ENCODE measurements around the gene STAT5B.
"Not testable (repeated sequence)": the region's sequence is repeated elsewhere in the genome, so short reads cannot be mapped to it uniquely, and the experiment has no call there.

Gene STAT5B

DNA sequence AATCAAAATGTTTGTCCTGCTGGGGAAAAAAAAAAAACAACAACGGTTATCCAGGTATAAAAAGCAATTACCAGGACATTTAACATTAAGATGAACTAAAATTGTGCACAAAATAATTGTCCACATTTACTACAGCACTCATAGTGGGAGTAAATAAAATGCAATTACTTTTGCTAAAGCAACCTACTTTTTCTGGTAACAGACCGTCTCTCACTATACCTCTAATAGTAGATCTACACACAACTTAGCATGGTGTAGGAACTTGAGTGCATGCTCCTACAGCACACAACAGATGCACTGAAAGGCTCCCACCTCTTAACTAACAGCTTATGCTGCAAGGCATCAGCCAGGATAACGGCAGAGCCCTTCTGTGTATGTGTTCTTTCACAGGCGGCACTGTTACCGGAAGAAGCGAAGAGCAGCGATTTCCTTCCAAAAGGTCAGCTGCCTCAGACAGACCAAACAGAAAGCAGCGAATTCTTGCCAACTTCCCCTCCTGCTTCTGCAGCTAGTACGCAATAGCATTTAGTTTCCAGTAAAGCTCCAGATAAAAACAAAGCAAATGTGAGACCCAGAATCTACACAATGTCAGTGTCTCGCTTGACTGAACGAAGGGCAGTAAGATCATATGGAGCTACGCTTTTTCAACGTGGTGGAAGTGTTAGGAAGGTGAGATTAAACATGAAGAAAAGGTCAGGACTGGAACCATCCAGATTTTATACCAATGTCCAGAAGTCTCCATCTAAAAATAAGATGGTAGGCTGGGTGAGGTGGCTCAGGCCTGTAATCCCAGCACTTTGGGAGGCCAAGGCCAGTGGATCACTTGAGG lies 27.6 kb downstream of the STAT5B start:
- Mint-ChIP-seq H3K27ac (peak overlapping the region; percentile 98), H3K36me3 (peaks cover 61% of the 10 kb centered on the region), H3K4me3 (peak overlapping the region; percentile 81), H3K9me3 (no peaks in the 10 kb centered on the region), H3K4me1 (peaks cover 74% of the 10 kb centered on the region)
- ATAC-seq (peak; percentile 78), DNase-seq (ENCODE audit: low spot score in 2 of 2) (peak; percentile 40 to 79)

DNA sequence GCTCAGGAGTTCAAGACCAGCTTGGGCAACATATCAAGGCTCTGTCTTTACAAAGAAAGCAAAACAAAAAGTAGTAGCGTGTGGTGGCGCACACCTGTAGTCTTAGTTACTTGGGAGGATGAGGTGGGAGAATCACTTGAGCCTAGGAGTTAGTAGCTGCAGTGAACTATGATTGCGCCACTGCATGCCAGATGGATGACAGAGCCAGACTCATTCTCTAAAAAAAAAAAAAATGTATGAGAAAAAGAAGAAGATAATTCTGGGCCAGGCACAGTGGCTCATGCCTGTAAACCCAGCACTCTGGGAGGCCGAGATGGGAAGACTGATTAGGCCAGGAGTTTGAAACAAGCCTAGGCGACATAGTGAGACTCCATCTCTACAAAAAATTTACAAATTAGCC lies 28.5 kb downstream of the STAT5B start:
- peak overlapping the region; percentile 98 for H3K27ac Mint-ChIP-seq
- ATAC-seq (no peak), DNase-seq (ENCODE audit: low spot score in 2 of 2) (no peak)
- peaks cover 70% of the 10 kb centered on the region for H3K4me1 Mint-ChIP-seq
- peak overlapping the region; percentile 81 for H3K4me3 Mint-ChIP-seq
- H3K9me3 Mint-ChIP-seq = no peaks in the 10 kb centered on the region
- H3K36me3 Mint-ChIP-seq = peaks cover 59% of the 10 kb centered on the region

DNA sequence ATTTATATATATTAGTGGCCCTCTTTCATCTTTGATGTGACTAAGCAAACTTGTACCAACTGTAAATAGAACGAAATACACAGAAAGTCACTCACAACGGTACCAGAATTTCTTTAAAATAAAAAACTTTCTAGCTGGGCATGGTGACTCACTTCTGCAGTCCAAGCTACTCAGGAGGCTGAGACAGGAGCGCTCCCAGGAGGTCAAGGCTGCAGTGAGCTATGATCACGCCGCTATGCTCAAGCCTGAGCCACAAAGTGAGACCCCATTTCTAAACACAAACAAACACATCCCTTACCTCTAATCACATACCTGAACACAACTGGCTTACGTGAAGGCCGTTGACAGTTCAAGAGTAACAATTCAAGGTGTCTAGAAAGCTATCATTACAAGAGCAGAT lies 29.7 kb downstream of the STAT5B start:
- peaks cover 60% of the 10 kb centered on the region for H3K36me3 Mint-ChIP-seq

DNA sequence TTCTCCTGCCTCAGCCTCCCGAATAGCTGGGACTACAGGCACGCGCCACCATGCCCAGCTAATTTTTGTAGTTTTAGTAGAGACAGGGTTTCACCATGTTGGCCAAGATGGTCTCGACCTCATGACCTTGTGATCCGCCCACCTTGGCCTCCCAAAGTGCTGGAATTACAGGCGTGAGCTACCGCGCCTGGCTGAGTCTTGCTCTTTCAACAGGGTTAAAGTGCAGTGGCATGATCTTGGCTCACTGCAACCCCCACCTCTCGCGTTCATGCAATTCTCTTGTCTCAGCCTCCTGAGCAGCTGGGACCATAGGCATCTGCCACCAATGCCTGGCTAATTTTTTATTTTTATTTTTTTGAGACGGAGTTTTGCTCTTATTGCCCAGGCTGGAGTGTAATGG lies 31.0 kb downstream of the STAT5B start:
- not testable (repeated sequence) for H3K9me3 Mint-ChIP-seq; ATAC-seq; DNase-seq (ENCODE audit: low spot score in 2 of 2); H3K27ac Mint-ChIP-seq; H3K4me3 Mint-ChIP-seq
- H3K4me1 Mint-ChIP-seq = peaks cover 63% of the 10 kb centered on the region
- peaks cover 71% of the 10 kb centered on the region for H3K36me3 Mint-ChIP-seq

More for the DNA sequence above, 29.7 kb downstream of the STAT5B start:
- Mint-ChIP-seq H3K9me3 (no peaks in the 10 kb centered on the region), H3K4me3 (peak overlapping the region; percentile 81), H3K27ac (peak overlapping the region; percentile 98), H3K4me1 (peaks cover 69% of the 10 kb centered on the region)
- ATAC-seq (peak; percentile 37), DNase-seq (ENCODE audit: low spot score in 2 of 2) (no peak)

DNA sequence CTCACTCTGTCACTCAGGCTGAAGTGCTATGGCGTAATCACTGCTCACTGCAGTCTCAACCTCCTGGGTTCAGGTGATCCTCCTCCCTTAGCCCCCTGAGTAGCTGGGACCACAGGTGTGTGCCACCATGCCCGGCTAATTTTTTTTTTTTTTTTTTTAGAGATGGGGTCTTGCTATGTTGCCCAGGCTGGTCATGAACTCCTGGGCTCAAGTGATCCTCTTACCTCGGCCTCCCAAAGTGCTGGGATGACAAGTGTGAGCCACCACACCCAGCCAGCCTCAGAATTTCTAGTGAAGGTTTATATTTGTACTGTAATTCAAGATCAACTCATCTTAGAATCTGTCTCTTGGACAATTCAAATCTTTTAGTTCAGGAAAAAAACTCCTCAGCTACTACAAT lies 32.1 kb downstream of the STAT5B start:
- ATAC-seq; DNase-seq (ENCODE audit: low spot score in 2 of 2); H3K9me3 Mint-ChIP-seq; H3K4me3 Mint-ChIP-seq: not testable (repeated sequence)
- H3K27ac Mint-ChIP-seq = peak overlapping the region; percentile 45
- peaks cover 66% of the 10 kb centered on the region for H3K36me3 Mint-ChIP-seq
- H3K4me1 Mint-ChIP-seq = peaks cover 59% of the 10 kb centered on the region

DNA sequence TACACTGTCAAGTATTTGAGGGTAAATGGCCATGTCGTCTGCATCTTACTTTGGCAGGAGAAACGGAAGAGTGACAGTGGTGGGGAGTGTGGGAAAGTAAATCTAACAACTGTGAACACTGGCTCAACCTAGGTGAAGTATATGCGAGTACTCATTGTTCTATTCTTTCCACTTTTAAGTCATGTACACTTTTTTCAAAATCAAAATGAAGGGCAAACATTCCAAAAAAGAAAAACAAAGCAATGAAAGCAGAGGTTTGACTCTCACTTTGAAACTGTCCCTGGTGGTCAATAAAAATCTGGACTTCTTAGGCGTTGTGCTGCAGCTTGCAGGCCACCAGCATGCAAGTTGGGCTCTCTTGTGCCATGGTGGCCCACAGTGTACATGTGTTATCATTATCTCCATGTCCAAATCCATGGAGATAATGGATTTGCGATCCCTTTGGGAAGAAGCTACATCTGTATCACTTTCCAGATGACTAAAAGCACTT lies 32.7 kb downstream of the STAT5B start:
- Mint-ChIP-seq H3K4me3 (no peak overlapping the region), H3K4me1 (peaks cover 54% of the 10 kb centered on the region), H3K27ac (no peak overlapping the region), H3K36me3 (peaks cover 66% of the 10 kb centered on the region), H3K9me3 (no peaks in the 10 kb centered on the region)
- ATAC-seq (no peak), DNase-seq (ENCODE audit: low spot score in 2 of 2) (no peak)

DNA sequence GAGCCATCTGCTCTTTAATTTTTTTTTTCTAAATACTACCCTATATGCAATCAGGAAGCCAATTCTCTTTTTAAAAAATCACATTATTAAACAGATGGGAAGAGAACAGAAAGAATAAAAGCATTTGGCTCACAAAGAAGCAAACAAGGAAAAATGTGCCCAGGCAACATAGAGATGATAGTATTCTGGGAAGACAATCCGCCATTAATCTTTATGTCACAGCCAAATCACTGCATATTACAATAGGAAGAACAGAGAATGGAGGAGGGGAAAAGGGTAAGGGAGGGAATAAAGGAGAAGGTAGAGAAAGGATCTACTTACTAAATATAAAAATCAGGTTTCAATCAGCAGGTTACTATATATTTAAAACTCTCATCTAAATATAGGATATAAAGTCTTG lies 34.3 kb downstream of the STAT5B start:
- Mint-ChIP-seq H3K4me1 (peaks cover 38% of the 10 kb centered on the region), H3K9me3 (no peaks in the 10 kb centered on the region), H3K36me3 (peaks cover 57% of the 10 kb centered on the region), H3K4me3 (no peak overlapping the region), H3K27ac (peak overlapping the region; percentile 20)
- DNase-seq (ENCODE audit: low spot score in 2 of 2) (no peak), ATAC-seq (no peak)

DNA sequence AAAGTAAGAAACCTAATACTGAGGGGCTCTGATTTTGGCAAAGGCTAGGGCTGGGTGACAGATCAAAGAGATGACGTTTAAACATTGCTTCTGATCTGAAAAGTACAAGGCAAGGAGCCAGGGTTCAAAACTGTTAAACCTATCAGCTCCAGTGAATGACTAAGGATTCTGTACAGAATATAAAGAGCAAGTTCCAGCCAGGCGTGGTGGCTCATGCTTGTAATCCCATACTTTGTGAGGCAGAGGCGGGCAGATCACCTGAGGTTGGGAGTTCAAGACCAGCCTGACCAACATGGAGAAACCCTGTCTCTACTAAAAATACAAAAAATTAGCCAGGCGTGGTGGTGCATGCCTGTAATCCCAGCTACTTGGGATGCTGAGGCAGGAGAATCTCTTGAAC lies 35.3 kb downstream of the STAT5B start:
- not testable (repeated sequence) for DNase-seq (ENCODE audit: low spot score in 2 of 2); H3K27ac Mint-ChIP-seq; ATAC-seq; H3K4me3 Mint-ChIP-seq; H3K9me3 Mint-ChIP-seq
- Mint-ChIP-seq H3K36me3 (peaks cover 56% of the 10 kb centered on the region), H3K4me1 (peaks cover 33% of the 10 kb centered on the region)

DNA sequence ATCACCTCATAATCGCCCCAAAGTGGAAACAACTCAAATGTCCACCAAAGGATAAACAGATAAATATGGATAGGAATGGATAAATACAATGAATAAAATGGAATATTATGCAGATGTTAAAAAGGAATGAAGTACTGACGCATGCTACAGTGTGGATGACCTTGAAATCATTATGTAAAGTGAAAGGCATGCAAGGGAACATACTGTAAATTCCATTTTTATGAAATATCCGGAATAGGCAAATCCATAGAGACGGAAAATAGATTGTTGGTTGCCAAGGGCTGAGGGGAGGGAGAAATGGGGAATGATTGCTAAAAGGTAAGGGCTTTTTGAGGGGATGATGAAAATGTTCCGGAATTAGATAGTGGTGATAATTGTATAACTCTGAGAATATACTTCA lies 36.0 kb downstream of the STAT5B start:
- H3K4me3 Mint-ChIP-seq = no peak overlapping the region
- DNase-seq (ENCODE audit: low spot score in 2 of 2) = no peak
- H3K4me1 Mint-ChIP-seq = peaks cover 34% of the 10 kb centered on the region
- H3K27ac Mint-ChIP-seq = no peak overlapping the region
- peaks cover 58% of the 10 kb centered on the region for H3K36me3 Mint-ChIP-seq
- no peaks in the 10 kb centered on the region for H3K9me3 Mint-ChIP-seq
- no peak for ATAC-seq

DNA sequence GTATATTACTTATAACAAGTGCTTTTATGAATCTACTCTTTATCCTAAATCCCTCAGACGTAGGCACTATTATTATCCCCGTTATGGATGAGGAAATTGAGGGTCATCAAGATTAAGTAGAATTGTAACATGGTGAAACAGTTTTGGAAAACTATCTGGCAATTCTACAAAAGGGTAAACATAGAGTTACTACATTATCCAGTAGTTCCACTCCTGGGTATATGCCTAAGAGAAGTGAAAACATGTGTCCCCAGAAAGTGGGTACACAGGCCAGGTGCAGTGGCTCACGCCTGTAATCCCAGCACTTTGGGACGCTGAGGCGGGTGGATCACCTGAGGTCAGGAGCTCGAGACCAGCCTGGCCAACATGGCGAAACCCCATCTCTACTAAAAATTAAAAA lies 36.6 kb downstream of the STAT5B start:
- peaks cover 53% of the 10 kb centered on the region for H3K36me3 Mint-ChIP-seq
- H3K4me1 Mint-ChIP-seq = peaks cover 41% of the 10 kb centered on the region
- not testable (repeated sequence) for H3K9me3 Mint-ChIP-seq

DNA sequence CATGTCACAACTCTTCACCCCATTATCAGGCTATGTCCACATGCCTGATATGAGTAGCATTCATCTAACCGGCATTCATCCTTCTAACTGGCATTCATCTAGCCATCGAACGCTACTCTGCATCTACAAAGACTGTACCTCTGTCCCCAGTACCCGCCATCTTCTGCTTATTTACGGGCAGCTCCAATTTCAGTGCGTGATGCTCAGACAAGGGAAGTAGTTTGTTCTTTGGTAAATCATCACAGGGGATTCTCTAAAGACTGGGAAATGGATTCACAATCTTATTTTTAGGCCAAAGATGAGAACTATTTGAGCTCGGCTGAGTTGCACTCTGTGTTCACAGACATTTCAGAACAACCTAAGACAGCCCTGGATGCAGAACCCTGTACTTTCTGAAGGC lies 39.4 kb downstream of the STAT5B start:
- Mint-ChIP-seq H3K27ac (no peak overlapping the region), H3K9me3 (no peaks in the 10 kb centered on the region), H3K36me3 (peaks cover 48% of the 10 kb centered on the region), H3K4me3 (no peak overlapping the region), H3K4me1 (peaks cover 33% of the 10 kb centered on the region)
- DNase-seq (ENCODE audit: low spot score in 2 of 2) = no peak
- no peak for ATAC-seq

More for the DNA sequence above, 36.6 kb downstream of the STAT5B start:
- not testable (repeated sequence) for DNase-seq (ENCODE audit: low spot score in 2 of 2); ATAC-seq; H3K27ac Mint-ChIP-seq; H3K4me3 Mint-ChIP-seq

DNA sequence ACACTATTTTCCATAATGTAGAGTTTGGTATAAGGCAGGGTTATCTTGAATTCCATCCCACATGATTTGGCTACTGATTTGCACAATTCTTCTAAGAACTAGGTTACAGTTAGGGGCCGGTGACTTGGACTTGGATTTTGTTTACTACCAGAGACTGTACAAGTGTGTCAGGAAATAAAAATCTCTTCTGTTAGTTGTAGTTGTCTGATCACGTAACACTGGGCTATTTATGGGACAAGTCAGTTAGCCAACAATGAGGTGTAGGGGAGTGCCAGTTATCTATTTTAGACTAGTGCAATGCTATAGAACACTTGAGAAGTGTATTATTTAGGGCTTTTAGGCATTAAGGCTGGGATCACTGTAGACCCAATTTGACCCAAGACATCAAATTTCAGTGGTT lies 42.2 kb downstream of the STAT5B start:
- DNase-seq (ENCODE audit: low spot score in 2 of 2) (no peak), ATAC-seq (no peak)
- peaks cover 16% of the 10 kb centered on the region for H3K4me1 Mint-ChIP-seq
- H3K4me3 Mint-ChIP-seq = no peak overlapping the region
- H3K9me3 Mint-ChIP-seq = no peaks in the 10 kb centered on the region
- H3K27ac Mint-ChIP-seq = peak overlapping the region; percentile 26
- H3K36me3 Mint-ChIP-seq = peaks cover 56% of the 10 kb centered on the region

DNA sequence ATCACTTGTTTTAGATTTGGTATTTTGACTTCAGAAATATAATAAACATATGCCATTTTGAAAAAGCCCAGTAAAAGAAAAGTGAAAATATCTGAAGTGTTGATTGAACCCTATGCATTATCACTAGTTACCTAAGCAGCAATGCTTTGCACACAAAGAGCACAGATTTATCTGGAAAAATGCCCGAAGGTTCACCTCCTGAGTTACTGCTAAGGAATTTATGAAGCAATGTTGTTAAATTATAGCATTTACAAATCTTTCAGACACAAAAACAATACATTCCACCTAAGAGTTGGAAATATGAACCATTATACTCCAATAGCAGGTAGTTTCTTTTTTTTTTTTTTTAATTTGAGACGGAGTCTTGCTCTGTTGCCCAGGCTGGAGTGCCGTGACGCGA lies 43.0 kb downstream of the STAT5B start:
- DNase-seq (ENCODE audit: low spot score in 2 of 2) (no peak), ATAC-seq (no peak)
- Mint-ChIP-seq H3K36me3 (peaks cover 57% of the 10 kb centered on the region), H3K4me3 (no peak overlapping the region), H3K9me3 (no peaks in the 10 kb centered on the region), H3K4me1 (peaks cover 23% of the 10 kb centered on the region), H3K27ac (no peak overlapping the region)

DNA sequence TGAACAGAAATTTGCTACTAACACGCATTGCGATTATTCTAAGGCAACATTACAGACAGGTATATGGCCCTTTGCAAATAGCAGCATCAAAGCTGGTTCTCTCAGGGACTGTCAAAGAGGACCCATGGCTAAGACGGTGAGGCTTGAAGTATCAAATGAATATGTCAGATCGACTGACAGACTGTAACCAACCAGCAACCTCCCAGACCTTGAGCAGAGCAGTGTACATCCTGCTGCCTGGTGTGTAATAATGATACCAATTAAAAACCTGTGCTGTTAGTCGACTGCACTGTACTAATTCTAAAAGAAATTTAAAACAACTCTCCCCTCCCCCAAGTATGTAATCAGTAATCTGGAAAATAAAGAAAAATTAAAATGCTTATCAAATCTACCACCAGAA lies 46.0 kb downstream of the STAT5B start:
- H3K27ac Mint-ChIP-seq = peak overlapping the region; percentile 37
- peaks cover 73% of the 10 kb centered on the region for H3K36me3 Mint-ChIP-seq
- H3K9me3 Mint-ChIP-seq = no peaks in the 10 kb centered on the region
- DNase-seq (ENCODE audit: low spot score in 2 of 2) = no peak
- ATAC-seq = peak; percentile 95
- no peak overlapping the region for H3K4me3 Mint-ChIP-seq
- peaks cover 25% of the 10 kb centered on the region for H3K4me1 Mint-ChIP-seq

DNA sequence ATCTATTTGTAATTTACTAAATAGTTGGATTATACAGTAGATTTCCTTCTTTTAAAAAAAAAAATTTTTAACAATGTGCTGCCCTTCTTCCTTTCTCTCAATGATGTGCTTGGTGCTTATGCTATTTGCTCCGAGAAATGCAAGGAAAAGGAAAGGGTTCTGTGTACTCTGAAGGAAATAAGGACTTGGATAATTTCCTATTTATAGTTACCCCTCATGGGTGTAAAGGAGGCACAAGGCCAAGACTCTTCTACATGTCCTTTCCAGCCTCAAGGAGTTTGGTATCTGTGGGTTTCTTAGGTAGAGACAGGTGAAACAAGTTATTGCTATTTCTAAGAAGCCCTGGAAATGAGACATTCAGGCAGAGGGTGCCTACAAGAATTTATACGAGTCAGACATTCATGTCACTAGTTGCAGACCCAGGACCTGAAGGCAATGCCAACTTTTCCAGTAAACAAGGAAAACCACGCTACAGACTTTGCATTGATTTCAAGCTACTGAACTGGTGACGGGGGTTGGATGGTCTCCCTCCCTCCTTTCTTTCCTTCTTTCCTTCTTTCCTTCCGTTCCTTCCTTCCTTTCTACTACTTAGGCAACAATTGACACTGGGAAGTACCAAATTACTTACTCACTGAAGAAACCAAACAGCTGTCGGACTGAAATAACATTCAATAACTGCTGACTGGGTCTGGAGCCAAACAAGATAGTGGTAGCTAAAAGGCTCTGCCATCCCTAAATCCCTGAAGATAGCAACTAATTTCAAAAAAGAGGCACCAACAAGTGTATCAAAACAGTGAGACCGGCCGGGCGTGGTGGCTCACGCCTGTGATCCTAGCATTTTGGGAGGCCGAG lies 48.1 kb downstream of the STAT5B start:
- Mint-ChIP-seq H3K4me1 (peaks cover 10% of the 10 kb centered on the region), H3K4me3 (no peak overlapping the region), H3K36me3 (peaks cover 95% of the 10 kb centered on the region), H3K9me3 (no peaks in the 10 kb centered on the region), H3K27ac (peak overlapping the region; percentile 57)
- ATAC-seq = no peak
- no peak for DNase-seq (ENCODE audit: low spot score in 2 of 2)
